Erythroblast (primary cell): ENCODE measurements around the gene LEPR.

ENCODE experiments used
- GATA1 ChIP-seq: IDR thresholded peaks from 2 replicates; pipeline ENCODE4 v1.6.1; 2011; ENCODE audit warnings: low read depth, mild to moderate bottlenecking, control low read depth, low read length, moderate library complexity
- POLR2A ChIP-seq: IDR thresholded peaks from 2 replicates; pipeline ENCODE4 v1.6.1; 2011; ENCODE audit warnings: mild to moderate bottlenecking, low read length

- no peak for TF ChIP-seq POLR2A
- TF ChIP-seq GATA1 = no peak
Measured at GRCh38 chr1:65409816-65410326, 10.6 kb upstream of the LEPR start.
